Vagina (tissue), 2 donors: Measurements from ENCODE around the gene NR1H4.

Source experiments
- POLR2A ChIP-seq, 2 donors: fragments of 450-650 bp; IDR thresholded peaks; one replicate each; pipeline ENCODE4 v1.6.1; 2017; ENCODE audit warnings: antibody characterized with exemption in 2 of 2, mild to moderate bottlenecking in 2 of 2, moderate library complexity in 2 of 2
- POLR2AphosphoS5 ChIP-seq, 2 donors: sonication (generic); formaldehyde crosslinking; IDR thresholded peaks; one replicate each; pipeline ENCODE4 v1.9.0; 2017; ENCODE audit warnings: antibody characterized with exemption in 2 of 2, mild to moderate bottlenecking in 2 of 2, low read depth in 1 of 2; ENCODE audit not compliant: insufficient read depth in 1 of 2
- TF ChIP-seq, protein P1 (sequence below), 3 experiments: fragments of 450-650 bp in 2 of 3; fragments of 200-600 bp in 1 of 3; sonication (generic) in 1 of 3; IDR thresholded peaks; one replicate each; pipeline ENCODE4 v1.5.1; 2017 to 2019; ENCODE audit warnings: antibody characterized with exemption in 3 of 3, mild to moderate bottlenecking in 2 of 3, moderate library complexity in 2 of 3

DNA sequence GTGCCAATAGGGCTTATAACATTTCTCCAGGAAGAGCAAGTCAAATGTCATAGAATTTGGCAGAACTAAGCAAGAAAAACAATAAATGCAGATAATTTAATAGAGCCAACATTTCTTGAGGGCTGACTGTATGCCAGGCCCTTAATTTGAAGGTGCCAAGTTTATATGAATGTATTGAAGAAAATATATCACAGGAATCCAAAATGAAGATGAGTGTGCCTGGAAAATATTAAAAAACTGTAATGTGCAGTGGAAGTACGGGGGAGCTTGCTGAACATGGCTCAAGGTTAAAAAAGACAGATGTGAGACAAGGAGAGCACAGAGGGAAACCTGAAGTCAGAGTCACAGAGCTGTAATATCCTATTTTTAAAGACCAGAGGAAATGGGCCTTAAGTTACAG lies 16.4 kb downstream of the NR1H4 start:
- TF ChIP-seq, protein P1, sequence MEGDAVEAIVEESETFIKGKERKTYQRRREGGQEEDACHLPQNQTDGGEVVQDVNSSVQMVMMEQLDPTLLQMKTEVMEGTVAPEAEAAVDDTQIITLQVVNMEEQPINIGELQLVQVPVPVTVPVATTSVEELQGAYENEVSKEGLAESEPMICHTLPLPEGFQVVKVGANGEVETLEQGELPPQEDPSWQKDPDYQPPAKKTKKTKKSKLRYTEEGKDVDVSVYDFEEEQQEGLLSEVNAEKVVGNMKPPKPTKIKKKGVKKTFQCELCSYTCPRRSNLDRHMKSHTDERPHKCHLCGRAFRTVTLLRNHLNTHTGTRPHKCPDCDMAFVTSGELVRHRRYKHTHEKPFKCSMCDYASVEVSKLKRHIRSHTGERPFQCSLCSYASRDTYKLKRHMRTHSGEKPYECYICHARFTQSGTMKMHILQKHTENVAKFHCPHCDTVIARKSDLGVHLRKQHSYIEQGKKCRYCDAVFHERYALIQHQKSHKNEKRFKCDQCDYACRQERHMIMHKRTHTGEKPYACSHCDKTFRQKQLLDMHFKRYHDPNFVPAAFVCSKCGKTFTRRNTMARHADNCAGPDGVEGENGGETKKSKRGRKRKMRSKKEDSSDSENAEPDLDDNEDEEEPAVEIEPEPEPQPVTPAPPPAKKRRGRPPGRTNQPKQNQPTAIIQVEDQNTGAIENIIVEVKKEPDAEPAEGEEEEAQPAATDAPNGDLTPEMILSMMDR (IDR thresholded peaks at IDR 0.05): no peak
- no peak for TF ChIP-seq POLR2A (IDR thresholded peaks at IDR 0.05)
- no peak for TF ChIP-seq POLR2AphosphoS5 (IDR thresholded peaks at IDR 0.05; ENCODE audit: insufficient read depth in 1 of 2, low read depth in 1 of 2)
